ENCODE results near the gene HLA-C. TPM values are rescaled to one million over a fixed set of nuclear protein-coding genes. Genes with fewer than 3 reads are reported as not detected.

The HLA-C gene
- total and polyA plus RNA-seq, 7 donors: 62.5 to 143 (median 114) TPM

GRCh38 chr6:31225735-31226134, 46.2 kb downstream of the HLA-C start:
- Histone ChIP-seq H3K4me3 (no peak overlapping the region), H3K4me1 (no peaks in the 10 kb centered on the region), H3K27ac (no peak overlapping the region), H3K9me3 (no peaks in the 10 kb centered on the region), H3K36me3 (ENCODE audit: insufficient read depth in 1 of 2, low read depth in 1 of 2) (no peaks in the 10 kb centered on the region), H3K27me3 (ENCODE audit: insufficient read depth in 3 of 3, low read length in 2 of 3) (no peaks in the 10 kb centered on the region)
- TF ChIP-seq, protein P1, sequence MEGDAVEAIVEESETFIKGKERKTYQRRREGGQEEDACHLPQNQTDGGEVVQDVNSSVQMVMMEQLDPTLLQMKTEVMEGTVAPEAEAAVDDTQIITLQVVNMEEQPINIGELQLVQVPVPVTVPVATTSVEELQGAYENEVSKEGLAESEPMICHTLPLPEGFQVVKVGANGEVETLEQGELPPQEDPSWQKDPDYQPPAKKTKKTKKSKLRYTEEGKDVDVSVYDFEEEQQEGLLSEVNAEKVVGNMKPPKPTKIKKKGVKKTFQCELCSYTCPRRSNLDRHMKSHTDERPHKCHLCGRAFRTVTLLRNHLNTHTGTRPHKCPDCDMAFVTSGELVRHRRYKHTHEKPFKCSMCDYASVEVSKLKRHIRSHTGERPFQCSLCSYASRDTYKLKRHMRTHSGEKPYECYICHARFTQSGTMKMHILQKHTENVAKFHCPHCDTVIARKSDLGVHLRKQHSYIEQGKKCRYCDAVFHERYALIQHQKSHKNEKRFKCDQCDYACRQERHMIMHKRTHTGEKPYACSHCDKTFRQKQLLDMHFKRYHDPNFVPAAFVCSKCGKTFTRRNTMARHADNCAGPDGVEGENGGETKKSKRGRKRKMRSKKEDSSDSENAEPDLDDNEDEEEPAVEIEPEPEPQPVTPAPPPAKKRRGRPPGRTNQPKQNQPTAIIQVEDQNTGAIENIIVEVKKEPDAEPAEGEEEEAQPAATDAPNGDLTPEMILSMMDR (IDR thresholded peaks at IDR 0.05): no peak
- 72 to 78% (median 76%) methylated on average over 7 of the region's 7 CpGs for WGBS, 3 donors
- DNase-seq (no peak), ATAC-seq (no peak)
- intact Hi-C loops (cut with DNase I): no loop called here

- no peaks in the 10 kb centered on the region for H3K9me3 ChIP-seq
- H3K4me3 ChIP-seq: no peak overlapping the region
- no peak overlapping the region for H3K27ac ChIP-seq
- no peaks in the 10 kb centered on the region for H3K36me3 ChIP-seq (ENCODE audit: insufficient read depth in 1 of 2, low read depth in 1 of 2)
- no peaks in the 10 kb centered on the region for H3K4me1 ChIP-seq
- no peak for DNase-seq
- intact Hi-C loops (cut with DNase I): no loop called here
- TF ChIP-seq, protein P1 (IDR thresholded peaks at IDR 0.05): no peak
- no peaks in the 10 kb centered on the region for H3K27me3 ChIP-seq (ENCODE audit: insufficient read depth in 3 of 3, low read length in 2 of 3)
- no peak for ATAC-seq
These were observed 49.4 kb downstream of the HLA-C start for GRCh38 chr6:31222496-31222895.

Other genes with a start within 250 kb of the HLA-C start
- not detected for gene C6orf15, start 159.5 kb downstream of the HLA-C start, total RNA-seq
- not detected for gene C6orf15, start 159.5 kb downstream of the HLA-C start, polyA plus RNA-seq
- under 1 TPM; 0.06 to 0.47 (median 0.07) TPM for gene PSORS1C1, start 157.3 kb downstream of the HLA-C start, total RNA-seq
- gene PSORS1C1, start 157.3 kb downstream of the HLA-C start, polyA plus RNA-seq: under 1 TPM in 2 of 3 donors, not detected in 1; 0.03 to 0.17 TPM
- not detected for gene CDSN, start 151.6 kb downstream of the HLA-C start, total RNA-seq
- gene CDSN, start 151.6 kb downstream of the HLA-C start, polyA plus RNA-seq: not detected
- not detected for gene PSORS1C2, start 133.0 kb downstream of the HLA-C start, total RNA-seq
- not detected for gene PSORS1C2, start 133.0 kb downstream of the HLA-C start, polyA plus RNA-seq
- gene CCHCR1, start 114.3 kb downstream of the HLA-C start, total RNA-seq: 10 to 100 TPM; 10.3 to 15.2 (median 12.9) TPM
- gene CCHCR1, start 114.3 kb downstream of the HLA-C start, polyA plus RNA-seq: 1 to 10 TPM; 7.4 to 9.7 (median 8.3) TPM
- 1 to 10 TPM; 1.8 to 2.3 (median 2.0) TPM for gene TCF19, start 113.5 kb downstream of the HLA-C start, total RNA-seq
- 1 to 10 TPM; 1.4 to 4.8 (median 1.8) TPM for gene TCF19, start 113.5 kb downstream of the HLA-C start, polyA plus RNA-seq
- gene POU5F1, start 101.4 kb downstream of the HLA-C start, total RNA-seq: under 1 TPM in 3 of 4 donors, not detected in 1; 0.22 to 0.34 (median 0.23) TPM
- under 1 TPM; 0.27 to 0.89 (median 0.52) TPM for gene POU5F1, start 101.4 kb downstream of the HLA-C start, polyA plus RNA-seq
- gene HLA-B, start 85.1 kb upstream of the HLA-C start, total RNA-seq: 100 to 1,000 TPM; 185 to 402 (median 277) TPM
- 100 to 1,000 TPM; 138 to 237 (median 218) TPM for gene HLA-B, start 85.1 kb upstream of the HLA-C start, polyA plus RNA-seq
- 1 to 10 TPM; 2.7 to 5.7 (median 4.2) TPM for gene MICA, start 131.5 kb upstream of the HLA-C start, total RNA-seq
- 1 to 10 TPM; 4.1 to 5.7 (median 5.0) TPM for gene MICA, start 131.5 kb upstream of the HLA-C start, polyA plus RNA-seq
- gene MICB, start 226.1 kb upstream of the HLA-C start, total RNA-seq: 1 to 10 TPM in 1 of 4 donors, under 1 TPM in 3; 0.65 to 1.0 (median 0.75) TPM
- gene MICB, start 226.1 kb upstream of the HLA-C start, polyA plus RNA-seq: under 1 TPM; 0.25 to 0.42 (median 0.25) TPM

Measured in psoas muscle (tissue), 8 donors.